ENCODE data around the gene IRX2. TPM values are rescaled to one million over a fixed set of nuclear protein-coding genes. Genes with fewer than 3 reads are reported as not detected.

The IRX2 gene
- total RNA-seq (2021) (not detected in 2 replicates), Bru-seq, nascent RNA (not detected), BruChase-seq, experiment 1, labeled RNA remaining after a 2-hour chase (not detected), BruChase-seq, experiment 2, labeled RNA remaining after a 6-hour chase (not detected)
- long read RNA-seq, result 0 reads

GRCh38 chr5:2751592-2752021 lies at the start of gene IRX2:
Gene IRX2, minus strand, starts transcription at chr5:2751677. Its CDS starts 264 bp downstream, at chr5:2751413.
- Histone ChIP-seq H2AFZ (no peak within 1 kb of the TSS), H3K9me2 (ENCODE audit: insufficient read depth) (no peaks in the 10 kb centered on the region), H3K4me3 (no peak within 1 kb of the TSS), H3K36me3 (ENCODE audit: low read depth) (no peaks in the 10 kb centered on the region), H3K27me3 (ENCODE audit: insufficient read depth, low read depth) (no peaks in the 10 kb centered on the region), H3K27ac (no peak within 1 kb of the TSS), H3K4me2 (no peak within 1 kb of the TSS), H3F3A (ENCODE audit: insufficient read depth, low read depth) (no peaks in the 10 kb centered on the region; the same call in 1 of the 2 replicates), H3K9me3 (ENCODE audit: insufficient read depth, low read depth) (peaks cover 10% of the 10 kb centered on the region), H3K79me2 (ENCODE audit: low read depth) (no peaks in the 10 kb centered on the region), H4K20me1 (ENCODE audit: insufficient read depth) (no peaks in the 10 kb centered on the region), H3K4me1 (replicated peaks; ENCODE audit: insufficient read depth) (no peaks in the 10 kb centered on the region)
- DNase-seq, result no peak
- ChIA-PET POLR2A (ENCODE audit: unreplicated experiment) (no interaction called here), CTCF (no interaction called here)
- TF ChIP-seq EZH2 (IDR thresholded peaks at IDR 0.05; ENCODE audit: low read depth) (no peak), CTCF (conservative IDR thresholded peaks at IDR 0.05) (no peak)
- intact Hi-C loops (cut with micrococcal nuclease; ENCODE audit: unreplicated experiment), result no loop called here
- BruUV-seq (replicated peaks), result no TSS peak

GRCh38 chr5:2800035-2800434 lies 48.6 kb upstream of the IRX2 start:
- Histone ChIP-seq H2AFZ (no peak overlapping the region), H3F3A (ENCODE audit: insufficient read depth, low read depth) (no peaks in the 10 kb centered on the region), H3K4me3 (no peak overlapping the region), H3K9me2 (ENCODE audit: insufficient read depth) (0 out of 2 replicates have a peak, but pooled peaks cover 4% of the 10 kb centered on the region), H3K27me3 (ENCODE audit: insufficient read depth, low read depth) (no peaks in the 10 kb centered on the region), H3K36me3 (ENCODE audit: low read depth) (no peaks in the 10 kb centered on the region), H3K4me1 (replicated peaks; ENCODE audit: insufficient read depth) (peaks cover 11% of the 10 kb centered on the region), H3K79me2 (ENCODE audit: low read depth) (no peaks in the 10 kb centered on the region), H3K9me3 (ENCODE audit: insufficient read depth, low read depth) (no peaks in the 10 kb centered on the region), H4K20me1 (ENCODE audit: insufficient read depth) (no peaks in the 10 kb centered on the region), H3K27ac (no peak overlapping the region), H3K4me2 (no peak overlapping the region)
- no TSS peak for BruUV-seq (replicated peaks)
- ChIA-PET POLR2A (ENCODE audit: unreplicated experiment) (no interaction called here), CTCF (interaction anchor here (0.5 kb wide), 1 partner anchor 1515 kb away, joined by 7 read pairs; no protein-coding TSS in a partner anchor)
- intact Hi-C loops (cut with micrococcal nuclease; ENCODE audit: unreplicated experiment), result no loop called here
- no peak for TF ChIP-seq CTCF (conservative IDR thresholded peaks at IDR 0.05)
- DNase-seq, result no peak

- no TSS peak for BruUV-seq (replicated peaks)
- Histone ChIP-seq H3K9me2 (ENCODE audit: insufficient read depth) (0 out of 2 replicates have a peak, but pooled peaks cover 5% of the 10 kb centered on the region), H3F3A (ENCODE audit: insufficient read depth, low read depth) (no peaks in the 10 kb centered on the region), H3K79me2 (ENCODE audit: low read depth) (no peaks in the 10 kb centered on the region), H2AFZ (no peak overlapping the region), H3K27me3 (ENCODE audit: insufficient read depth, low read depth) (no peaks in the 10 kb centered on the region), H3K9me3 (ENCODE audit: insufficient read depth, low read depth) (no peaks in the 10 kb centered on the region; the same call in 1 of the 2 replicates), H4K20me1 (ENCODE audit: insufficient read depth) (no peaks in the 10 kb centered on the region), H3K4me1 (replicated peaks; ENCODE audit: insufficient read depth) (peaks cover 11% of the 10 kb centered on the region), H3K4me3 (no peak overlapping the region), H3K4me2 (peak overlapping the region; percentile 50), H3K27ac (no peak overlapping the region), H3K36me3 (ENCODE audit: low read depth) (no peaks in the 10 kb centered on the region)
- TF ChIP-seq EZH2 (IDR thresholded peaks at IDR 0.05; ENCODE audit: low read depth) (no peak), CTCF (conservative IDR thresholded peaks at IDR 0.05) (no peak)
- peak in 1 of 2 experiments; percentile 73 for DNase-seq
- ChIA-PET POLR2A (ENCODE audit: unreplicated experiment) (interaction anchor here (0.6 kb wide), 1 partner anchor 8 kb away, joined by 4 read pairs; no protein-coding TSS in a partner anchor), CTCF (interaction anchor here (0.7 kb wide), 1 partner anchor 18 kb away, joined by 18 read pairs; no protein-coding TSS in a partner anchor)
- intact Hi-C loops (cut with micrococcal nuclease; ENCODE audit: unreplicated experiment), result no loop called here
Measured at GRCh38 chr5:2797981-2798380, 46.5 kb upstream of the IRX2 start.
